Type B pancreatic cell (in vitro differentiated cells): ENCODE results near the gene MBTPS1. TPM values are rescaled to one million over a fixed set of nuclear protein-coding genes. Genes with fewer than 3 reads are reported as not detected.

Source experiments
- DNase-seq: peaks from one replicate; pipeline ENCODE4 v3.0.0; 2021; ENCODE audit warnings: mixed read lengths; ENCODE audit not compliant: unreplicated experiment; ENCODE audit errors: extremely low spot score
- H3K27ac Mint-ChIP-seq: 2 replicates; pipeline ENCODE4 v1.8.0; 2021; ENCODE audit warnings: mild to moderate bottlenecking, mixed read lengths
- H3K27me3 Mint-ChIP-seq: 2 replicates; pipeline ENCODE4 v1.8.0; 2021; ENCODE audit warnings: mixed read lengths
- H3K36me3 Mint-ChIP-seq: 2 replicates; pipeline ENCODE4 v1.8.0; 2021; ENCODE audit warnings: mixed read lengths
- H3K4me1 Mint-ChIP-seq: one replicate; pipeline ENCODE4 v1.8.0; 2021; ENCODE audit warnings: mixed read lengths; ENCODE audit not compliant: unreplicated experiment
- H3K4me3 Mint-ChIP-seq: 2 replicates; pipeline ENCODE4 v1.8.0; 2021; ENCODE audit warnings: mild to moderate bottlenecking, mixed read lengths
- H3K9me3 Mint-ChIP-seq: 2 replicates; pipeline ENCODE4 v1.8.0; 2021; ENCODE audit warnings: mixed read lengths
- CTCF ChIP-seq: fragments of 200-600 bp; sonication (generic); conservative IDR thresholded peaks from 2 replicates; pipeline ENCODE4 v1.5.0; 2021; ENCODE audit warnings: antibody characterized with exemption, mild to moderate bottlenecking
- total RNA-seq: library from RNA; stranded (reverse); gene quantifications from 2 replicates; pipeline ENCODE4 v1.2.1, GENCODE V29; 2021; ENCODE audit warnings: low replicate concordance

The MBTPS1 gene
- total RNA-seq, 1 donor from 2014 or later = 88.4 TPM

- Mint-ChIP-seq H3K27me3 (no peaks in the 10 kb centered on the region), H3K4me3 (no peak overlapping the region), H3K4me1 (peaks cover 18% of the 10 kb centered on the region), H3K36me3 (no peaks in the 10 kb centered on the region), H3K9me3 (no peaks in the 10 kb centered on the region), H3K27ac (peak overlapping the region; percentile 64)
- no peak for DNase-seq
- no peak for TF ChIP-seq CTCF
These were observed 91.9 kb downstream of the MBTPS1 start for GRCh38 chr16:84024854-84025253.

- TF ChIP-seq CTCF = no peak
- peaks cover 10% of the 10 kb centered on the region for H3K9me3 Mint-ChIP-seq
- H3K4me1 Mint-ChIP-seq = peaks cover 13% of the 10 kb centered on the region
- peak overlapping the region; percentile 59 for H3K27ac Mint-ChIP-seq
- DNase-seq = no peak
- H3K4me3 Mint-ChIP-seq = no peak overlapping the region
- H3K36me3 Mint-ChIP-seq = no peaks in the 10 kb centered on the region
- no peaks in the 10 kb centered on the region for H3K27me3 Mint-ChIP-seq
These were observed 94.1 kb downstream of the MBTPS1 start for GRCh38 chr16:84022644-84023043.

- no peak for DNase-seq
- no peak for TF ChIP-seq CTCF
- no peaks in the 10 kb centered on the region for H3K36me3 Mint-ChIP-seq
- peaks cover 10% of the 10 kb centered on the region for H3K9me3 Mint-ChIP-seq
- H3K27me3 Mint-ChIP-seq = no peaks in the 10 kb centered on the region
- peaks cover 10% of the 10 kb centered on the region for H3K4me1 Mint-ChIP-seq
- no peak overlapping the region for H3K4me3 Mint-ChIP-seq
- no peak overlapping the region for H3K27ac Mint-ChIP-seq
These were observed 95.3 kb downstream of the MBTPS1 start for GRCh38 chr16:84021488-84021887.

GRCh38 chr16:84020353-84020752, 96.4 kb downstream of the MBTPS1 start:
- Mint-ChIP-seq H3K9me3 (peaks cover 10% of the 10 kb centered on the region), H3K4me1 (peaks cover 10% of the 10 kb centered on the region), H3K27ac (no peak overlapping the region), H3K27me3 (no peaks in the 10 kb centered on the region), H3K36me3 (no peaks in the 10 kb centered on the region), H3K4me3 (no peak overlapping the region)
- TF ChIP-seq CTCF = no peak
- DNase-seq = no peak

GRCh38 chr16:84018710-84019109, 98.0 kb downstream of the MBTPS1 start:
- H3K27ac Mint-ChIP-seq = no peak overlapping the region
- no peak overlapping the region for H3K4me3 Mint-ChIP-seq
- no peaks in the 10 kb centered on the region for H3K27me3 Mint-ChIP-seq
- peaks cover 14% of the 10 kb centered on the region for H3K4me1 Mint-ChIP-seq
- H3K9me3 Mint-ChIP-seq = peaks cover 10% of the 10 kb centered on the region
- no peak for TF ChIP-seq CTCF
- H3K36me3 Mint-ChIP-seq = no peaks in the 10 kb centered on the region
- DNase-seq = no peak

- H3K9me3 Mint-ChIP-seq = peaks cover 10% of the 10 kb centered on the region
- H3K27me3 Mint-ChIP-seq = no peaks in the 10 kb centered on the region
- H3K4me3 Mint-ChIP-seq = no peak overlapping the region
- peaks cover 4% of the 10 kb centered on the region for H3K4me1 Mint-ChIP-seq
- no peak for DNase-seq
- no peak for TF ChIP-seq CTCF
- no peak overlapping the region for H3K27ac Mint-ChIP-seq
- H3K36me3 Mint-ChIP-seq = no peaks in the 10 kb centered on the region
These were observed 100.3 kb downstream of the MBTPS1 start for GRCh38 chr16:84016477-84016876.
